DMS 273 treated with DMSO at 0.1 percent for 48 hours (cell line): ENCODE results near the gene CDKN2C.
A peak's percentile ranks its signal among the peaks of the same experiment; 100 is the strongest.
"Not testable (repeated sequence)": the region's sequence is repeated elsewhere in the genome, so short reads cannot be mapped to it uniquely, and the experiment has no call there.

Experiments used
- DNase-seq: peaks from one replicate; lab custom pipeline; 2025; lab: John Stamatoyannopoulos, UW

The CDKN2C gene

DNA sequence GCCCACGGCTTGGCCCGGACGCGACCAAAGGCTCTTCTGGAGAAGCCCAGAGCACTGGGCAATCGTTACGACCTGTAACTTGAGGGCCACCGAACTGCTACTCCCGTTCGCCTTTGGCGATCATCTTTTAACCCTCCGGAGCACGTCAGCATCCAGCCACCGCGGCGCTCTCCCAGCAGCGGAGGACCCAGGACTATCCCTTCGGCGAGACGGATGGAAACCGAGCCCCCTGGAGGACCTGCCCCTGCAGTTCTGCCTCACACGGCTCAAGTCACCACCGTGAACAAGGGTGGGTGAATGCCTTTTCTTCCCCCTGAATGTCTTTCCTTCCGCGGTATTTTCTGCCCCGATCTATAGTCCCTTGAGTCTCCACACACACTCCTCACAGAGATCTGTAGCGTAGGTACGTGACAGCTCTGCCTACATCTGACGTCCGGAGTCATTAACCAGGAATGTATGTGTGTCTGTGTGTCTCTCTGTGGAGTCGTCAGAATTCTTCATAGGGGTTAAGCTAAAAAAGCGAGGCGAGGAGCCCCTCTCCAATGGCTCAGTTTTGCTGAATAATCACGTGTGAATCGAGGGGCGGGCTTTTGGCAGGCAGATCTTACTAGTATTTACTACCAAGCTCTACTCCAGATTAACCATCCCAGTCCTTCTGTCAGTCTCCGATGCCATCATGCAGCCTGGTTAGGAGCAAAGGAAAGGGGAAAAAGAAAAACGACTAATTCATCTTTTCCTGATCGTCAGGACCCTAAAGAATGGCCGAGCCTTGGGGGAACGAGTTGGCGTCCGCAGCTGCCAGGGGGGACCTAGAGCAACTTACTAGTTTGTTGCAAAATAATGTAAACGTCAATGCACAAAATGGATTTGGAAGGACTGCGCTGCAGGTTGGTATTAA lies at the start of gene CDKN2C:
TSS of gene CDKN2C (plus strand) at position 635 of the 898 bp plus-strand sequence. CDS start at position 759, 124 bp downstream.
- DNase-seq: peak; percentile 95

DNA sequence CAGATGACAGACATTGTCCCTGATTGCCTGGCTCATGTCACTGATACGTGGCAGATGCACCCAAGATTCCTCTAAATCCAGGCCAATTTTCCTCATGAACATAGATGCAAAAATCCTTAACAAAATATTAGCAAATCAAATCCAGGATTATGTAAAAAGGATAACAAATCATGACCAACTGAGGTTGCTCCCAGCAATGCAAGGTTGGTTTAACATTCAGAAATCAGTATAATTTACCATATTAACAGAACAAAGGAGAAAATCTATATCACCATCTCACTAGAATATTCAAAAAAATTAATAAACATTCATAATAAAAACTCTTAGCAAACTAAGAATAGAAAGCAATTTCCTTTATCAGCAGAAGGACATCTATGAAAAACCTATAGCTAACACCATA lies 49.6 kb upstream of the CDKN2C start:
- no peak for DNase-seq

DNA sequence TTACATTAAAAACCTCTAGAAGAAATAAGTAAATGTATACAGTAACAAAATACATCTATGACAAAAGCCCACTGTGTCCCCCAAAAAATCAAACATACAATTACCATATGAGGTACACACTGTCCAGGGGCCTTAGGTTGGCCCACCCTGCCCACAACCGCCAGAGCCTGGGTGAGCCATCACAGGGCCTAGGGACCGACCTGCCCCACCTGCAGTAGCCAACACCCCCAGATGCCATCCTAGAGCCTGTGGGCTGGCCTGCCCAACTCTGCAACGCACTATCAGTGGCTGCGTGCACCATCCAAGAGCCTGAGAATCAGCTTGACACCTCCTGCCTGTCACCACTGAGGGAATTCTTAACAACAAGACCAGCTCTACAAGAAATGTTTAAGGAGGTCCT lies 49.0 kb upstream of the CDKN2C start:
- DNase-seq: no peak

DNA sequence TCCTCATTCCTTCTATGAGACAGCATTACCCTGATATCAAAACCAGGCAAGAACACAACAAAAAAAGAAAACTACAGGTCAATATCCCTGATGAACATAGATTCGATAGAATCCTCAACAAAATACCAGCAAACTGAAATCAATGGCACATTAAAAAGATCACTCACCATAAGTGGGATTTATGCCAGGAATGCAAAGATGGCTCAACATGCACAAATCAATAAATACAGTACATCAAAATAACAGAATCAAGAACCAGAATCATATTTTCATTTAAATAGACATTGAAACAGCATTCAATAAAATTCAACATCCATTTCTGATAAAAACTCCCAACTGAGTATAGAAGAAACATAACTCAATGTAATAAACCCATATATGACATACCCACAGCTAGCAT lies 46.5 kb upstream of the CDKN2C start:
- DNase-seq: no peak

DNA sequence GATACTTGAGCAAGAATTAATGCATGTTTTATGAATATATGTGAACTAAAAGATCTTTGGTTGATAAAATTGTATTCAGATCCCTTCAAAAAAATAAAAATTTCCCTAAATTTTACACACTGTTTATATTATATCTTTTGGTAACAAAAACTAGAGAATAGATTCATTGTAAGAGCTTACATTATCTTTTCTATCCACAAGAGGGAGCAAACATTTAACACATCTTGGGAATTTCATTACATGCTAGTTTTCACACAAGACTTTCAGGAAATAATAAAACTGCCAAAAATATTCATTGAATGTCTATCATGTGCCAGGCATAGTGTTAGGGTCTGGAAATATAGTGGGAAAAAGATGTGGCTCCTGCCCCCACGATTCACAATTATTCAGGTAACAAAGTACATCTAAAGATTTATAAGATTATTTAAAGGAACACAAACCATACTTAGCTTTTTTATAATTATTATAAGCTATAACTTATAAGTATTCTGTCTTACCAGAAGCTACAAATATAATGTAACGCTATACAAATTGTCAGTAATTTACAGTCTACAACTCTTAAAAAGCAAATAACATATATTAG lies 40.6 kb upstream of the CDKN2C start:
- DNase-seq: no peak

DNA sequence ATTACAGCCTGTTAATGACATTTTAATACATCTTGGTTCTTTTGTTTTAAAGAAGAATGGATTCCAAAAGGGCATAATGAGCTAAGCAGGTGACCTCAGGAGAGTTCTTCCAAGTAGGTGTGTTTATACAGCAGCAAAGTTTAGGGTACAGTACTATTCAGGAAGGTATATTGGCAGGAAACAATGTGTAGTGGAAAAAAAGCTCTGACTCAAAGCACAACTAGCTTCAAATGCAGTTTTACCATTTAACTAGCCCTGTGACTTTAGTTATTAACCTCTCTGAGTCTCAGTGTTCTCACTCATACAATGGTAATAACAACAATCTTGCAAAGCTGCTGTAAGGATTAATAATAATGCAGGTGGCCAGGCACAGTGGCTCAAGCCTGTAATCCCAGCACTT lies 39.9 kb upstream of the CDKN2C start:
- DNase-seq: no peak

DNA sequence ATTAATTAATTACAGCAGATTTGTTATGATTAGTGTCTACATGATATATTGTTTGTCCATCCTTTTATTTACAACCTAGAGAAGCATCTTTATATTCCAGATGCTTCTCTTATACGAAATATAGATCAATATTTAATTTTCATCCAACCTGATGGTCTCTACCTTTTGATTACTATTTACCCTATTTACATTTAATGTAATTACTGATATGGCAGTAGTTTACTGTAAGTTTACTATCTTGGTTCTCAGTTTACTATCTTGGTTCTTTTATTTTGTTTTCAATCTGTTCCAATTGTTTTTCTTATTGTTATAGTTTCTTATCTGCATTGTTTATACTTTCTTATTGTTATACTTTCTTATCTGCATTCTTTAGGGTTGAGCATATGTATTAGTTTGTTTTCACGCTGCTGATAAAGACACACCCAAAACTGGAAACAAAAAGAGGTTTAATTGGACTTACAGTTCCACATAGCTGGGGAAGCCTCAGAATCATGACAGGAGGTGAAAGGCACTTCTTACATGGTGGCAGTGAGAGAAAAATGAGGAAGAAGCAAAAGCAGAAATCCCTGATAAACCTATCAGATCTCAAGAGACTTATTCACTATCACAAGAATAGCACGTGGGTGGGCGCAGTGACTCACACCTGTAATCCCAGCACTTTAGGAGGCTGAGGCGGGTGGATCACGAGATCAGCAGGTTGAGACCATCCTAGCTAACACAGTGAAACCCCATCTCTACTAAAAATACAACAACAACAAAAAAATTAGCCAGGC lies 38.9 kb upstream of the CDKN2C start:
- DNase-seq: no peak

DNA sequence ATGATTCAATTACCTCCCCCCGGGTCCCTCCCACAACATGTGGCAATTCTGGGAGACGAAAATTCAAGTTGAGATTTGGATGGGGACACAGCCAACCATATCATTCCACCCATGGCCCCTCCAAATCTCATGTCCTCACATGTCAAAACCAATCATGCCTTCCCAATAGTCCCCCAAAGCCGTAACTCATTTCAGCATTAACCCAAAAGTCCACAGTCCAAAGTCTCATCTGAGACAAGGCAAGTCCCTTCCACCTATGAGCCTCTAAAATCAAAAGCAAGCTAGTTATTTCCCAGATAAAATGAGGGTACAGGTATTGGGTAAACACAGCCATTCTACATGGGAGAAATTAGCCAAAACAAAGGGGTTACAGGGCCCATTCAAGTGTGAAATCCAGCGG lies 38.0 kb upstream of the CDKN2C start:
- not testable (repeated sequence) for DNase-seq

DNA sequence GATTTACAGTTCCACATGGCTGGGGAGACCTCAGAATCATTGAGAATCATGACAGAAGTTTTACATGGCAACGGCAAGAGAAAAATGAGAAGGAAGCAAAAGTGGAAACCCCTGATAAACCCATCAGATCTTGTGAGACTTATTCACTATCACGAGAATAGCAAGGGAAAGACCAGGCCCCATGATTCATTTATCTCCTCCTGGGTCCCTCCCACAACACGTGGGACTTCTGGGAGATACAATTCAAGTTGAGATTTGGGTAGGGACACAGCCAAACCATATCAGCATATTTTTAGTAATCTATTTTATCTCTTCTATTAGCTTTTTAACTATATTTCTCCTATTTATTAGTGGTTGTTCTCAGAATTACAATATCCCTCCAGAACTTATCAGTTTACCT lies 36.3 kb upstream of the CDKN2C start:
- not testable (repeated sequence) for DNase-seq

DNA sequence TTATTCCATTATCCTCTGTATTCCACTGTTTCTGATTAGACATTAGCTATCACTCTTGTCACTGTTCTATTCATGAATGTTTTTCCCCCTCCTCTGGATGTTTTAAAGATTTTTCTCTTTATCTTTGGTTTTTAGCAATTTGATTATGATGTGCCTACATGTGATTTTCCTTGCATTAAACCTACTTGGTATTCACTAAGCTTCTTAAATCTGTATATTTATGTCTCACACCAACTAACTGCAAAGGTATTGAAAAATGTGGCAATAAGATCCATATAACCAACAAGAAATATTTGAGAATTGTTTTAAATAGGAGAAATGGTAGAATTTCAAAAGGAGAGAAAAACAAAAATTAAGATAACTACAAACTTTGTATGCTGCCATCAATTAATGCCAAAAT lies 35.2 kb upstream of the CDKN2C start:
- DNase-seq: no peak

DNA sequence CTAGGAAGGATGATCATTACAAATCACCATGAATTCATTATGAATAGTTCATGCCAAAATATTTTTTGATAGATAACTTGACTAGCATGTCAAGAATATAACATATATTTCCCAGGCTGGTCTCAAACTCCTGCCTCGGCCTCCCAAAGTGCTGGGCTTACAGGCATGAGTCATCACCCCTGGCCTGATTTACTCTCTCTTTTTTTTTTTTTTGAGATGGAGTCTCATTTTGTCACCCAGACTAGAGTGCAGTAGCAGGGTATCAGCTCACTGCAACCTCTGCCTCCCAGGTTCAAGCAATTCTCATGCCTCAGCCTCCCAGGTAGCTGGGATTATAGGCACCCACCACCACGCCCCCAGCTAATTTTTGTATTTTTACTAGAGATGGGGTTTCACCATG lies 34.8 kb upstream of the CDKN2C start:
- not testable (repeated sequence) for DNase-seq

DNA sequence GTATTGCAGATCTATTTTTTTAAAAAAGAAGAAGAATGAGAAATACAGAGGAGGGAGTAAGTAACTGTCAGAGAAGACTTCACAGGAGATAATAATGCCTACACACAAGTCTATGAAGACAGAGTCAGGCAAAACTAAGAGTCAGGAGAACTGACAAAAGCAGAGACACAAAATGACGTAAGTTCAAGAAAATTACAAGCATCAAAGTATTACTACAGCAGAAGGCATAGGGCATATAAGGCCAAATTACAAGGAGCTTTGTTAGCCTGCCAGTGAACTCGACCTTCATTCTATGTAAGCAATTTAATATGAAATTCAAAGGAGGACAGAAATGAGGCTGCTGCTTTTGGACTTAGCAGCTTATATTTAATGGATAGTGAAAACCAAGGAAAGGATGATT lies 33.7 kb upstream of the CDKN2C start:
- no peak for DNase-seq

DNA sequence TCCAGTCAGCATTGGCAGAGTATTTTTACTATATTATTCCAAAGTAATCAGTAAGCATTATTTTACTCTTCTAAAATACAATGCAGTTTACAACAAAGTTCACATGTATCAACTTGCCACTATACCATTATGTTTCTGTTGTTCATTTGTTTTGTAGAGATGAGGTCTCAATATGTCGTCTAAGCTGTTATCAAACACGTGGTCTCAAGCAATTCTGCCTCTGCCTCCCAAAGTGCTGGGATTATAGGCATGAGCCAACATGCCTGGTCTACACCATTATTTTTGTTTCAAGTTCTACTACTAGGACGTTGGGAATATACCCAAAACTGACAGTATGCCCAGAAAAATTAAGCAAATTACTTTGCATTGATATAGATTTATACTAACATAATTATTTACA lies 29.8 kb upstream of the CDKN2C start:
- DNase-seq: no peak

DNA sequence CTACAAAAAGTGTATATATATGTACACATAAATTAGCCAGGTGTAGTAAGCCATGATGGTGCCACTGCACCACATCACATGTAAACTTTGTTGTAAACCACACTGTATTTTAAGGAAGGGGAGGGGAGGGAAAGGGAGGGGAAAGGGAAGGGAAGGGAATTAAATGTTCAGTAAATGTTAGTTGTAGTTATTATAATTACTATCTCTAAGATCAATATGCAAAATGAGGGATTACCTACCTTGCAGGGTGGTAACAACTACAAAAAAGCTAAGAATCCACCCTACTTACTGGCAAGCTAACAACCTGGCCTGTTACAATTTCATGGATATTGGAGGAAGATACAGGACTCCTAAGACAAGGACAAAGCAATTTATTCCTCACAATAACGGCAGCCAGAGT lies 27.7 kb upstream of the CDKN2C start:
- no peak for DNase-seq

DNA sequence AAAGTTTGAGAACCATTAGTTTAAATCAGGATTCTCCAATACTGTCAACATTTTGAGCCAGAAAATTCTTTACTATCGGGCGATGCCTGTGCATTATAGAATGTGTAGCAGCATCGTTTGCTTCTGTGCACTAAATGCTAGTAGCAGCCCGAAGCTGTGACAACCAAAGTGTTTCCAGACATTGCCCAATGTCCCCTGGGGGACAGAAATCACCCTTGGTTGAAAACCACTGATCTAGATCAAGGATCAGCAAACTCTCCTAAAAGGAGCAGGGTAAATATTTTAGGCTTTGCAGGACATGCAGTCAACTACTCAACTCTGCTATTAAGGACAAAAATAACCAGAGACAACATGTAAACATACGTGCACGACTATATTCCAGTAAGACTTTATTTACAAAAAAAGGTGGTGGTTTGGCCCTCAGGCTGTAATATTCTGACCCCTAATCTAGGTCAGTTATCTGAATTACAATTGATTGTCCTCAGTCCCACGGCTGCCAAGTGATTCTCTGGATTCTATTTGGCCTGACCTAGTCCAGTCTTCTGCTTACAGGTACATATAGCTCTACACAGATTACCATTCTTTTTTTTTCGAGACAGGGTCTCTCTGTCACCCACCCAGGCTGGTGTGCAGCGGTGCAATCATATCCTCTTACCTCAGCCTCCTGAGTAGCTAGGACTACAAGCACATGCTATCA lies 20.6 kb upstream of the CDKN2C start:
- DNase-seq: no peak

DNA sequence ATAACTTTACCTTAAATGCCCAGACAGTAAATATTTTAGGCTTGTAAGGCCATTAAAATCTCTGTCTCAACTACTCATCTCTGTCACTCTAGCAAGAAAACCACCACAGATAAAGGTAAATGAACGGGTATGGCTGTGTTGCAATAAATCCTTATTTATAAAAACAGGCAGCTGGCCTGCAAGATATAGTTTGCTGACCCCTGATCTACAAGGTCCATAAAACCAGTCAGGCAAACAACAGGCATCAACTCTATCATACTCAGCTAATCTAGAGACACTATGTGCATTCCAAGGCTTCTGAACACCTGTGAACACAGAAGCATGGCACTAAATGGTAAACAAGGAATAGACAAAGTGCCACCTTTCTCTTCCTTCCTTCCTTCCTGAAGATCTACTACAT lies 19.6 kb upstream of the CDKN2C start:
- DNase-seq: no peak

DNA sequence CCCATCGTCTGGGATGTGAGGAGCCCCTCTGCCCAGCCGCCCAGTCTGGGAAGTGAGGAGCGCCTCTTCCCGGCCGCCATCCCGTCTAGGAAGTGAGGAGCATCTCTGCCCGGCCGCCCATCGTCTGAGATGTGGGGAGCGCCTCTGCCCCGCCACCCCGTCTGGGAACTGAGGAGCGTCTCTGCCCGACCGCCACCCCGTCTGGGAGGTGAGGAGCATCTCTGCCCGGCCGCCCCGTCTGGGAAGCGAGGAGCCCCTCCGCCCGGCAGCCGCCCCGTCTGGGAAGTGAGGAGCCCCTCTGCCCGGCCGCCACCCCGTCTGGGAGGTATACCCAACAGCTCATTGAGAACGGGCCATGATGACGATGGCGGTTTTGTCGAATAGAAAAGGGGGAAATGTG lies 17.5 kb upstream of the CDKN2C start:
- not testable (repeated sequence) for DNase-seq

DNA sequence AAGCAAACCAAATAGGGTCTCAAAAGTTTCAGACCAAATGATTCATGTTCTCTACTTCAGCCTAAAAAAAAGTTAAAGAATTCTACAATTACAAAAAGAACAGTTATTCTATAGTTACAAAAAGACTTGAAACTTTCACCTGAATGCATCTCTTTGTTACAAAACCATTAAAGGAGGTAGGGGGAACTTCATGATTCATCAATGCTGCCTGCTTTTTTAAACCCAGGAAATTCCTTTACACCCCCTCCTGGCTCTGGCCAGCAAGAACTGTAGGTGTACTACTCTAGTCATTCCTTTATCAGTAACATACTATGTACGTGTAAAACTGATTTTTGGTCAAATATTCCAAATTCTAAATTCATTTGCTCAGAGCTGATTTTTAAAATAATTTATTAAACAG lies 14.9 kb upstream of the CDKN2C start:
- DNase-seq: no peak

DNA sequence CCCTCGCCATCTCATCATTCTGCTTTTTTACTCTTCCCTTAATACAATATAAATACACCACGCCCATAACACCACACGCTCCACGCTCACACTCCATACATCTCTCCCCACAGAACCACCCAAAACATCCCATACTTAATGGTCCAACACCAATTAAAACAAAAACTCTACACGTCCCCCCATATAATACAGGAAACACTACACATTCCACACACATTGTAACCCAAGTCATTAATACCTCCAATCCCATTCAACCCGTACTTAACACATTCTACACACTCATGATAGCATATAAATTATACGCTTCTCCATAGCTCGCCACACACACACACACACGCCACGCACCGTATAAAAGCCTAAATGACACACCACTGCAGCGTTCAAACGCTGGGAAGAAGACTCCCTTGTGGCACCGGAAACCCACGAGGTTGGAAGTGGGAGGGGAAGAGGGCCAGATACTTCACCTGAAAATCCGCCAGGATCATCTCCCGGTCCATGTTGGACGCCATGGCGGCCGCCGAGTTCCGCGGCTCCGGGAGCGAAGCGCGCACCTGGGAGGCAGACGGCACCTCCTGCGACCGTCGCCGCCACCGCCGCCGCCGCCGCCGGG lies 10.6 kb upstream of the CDKN2C start:
- no peak for DNase-seq

DNA sequence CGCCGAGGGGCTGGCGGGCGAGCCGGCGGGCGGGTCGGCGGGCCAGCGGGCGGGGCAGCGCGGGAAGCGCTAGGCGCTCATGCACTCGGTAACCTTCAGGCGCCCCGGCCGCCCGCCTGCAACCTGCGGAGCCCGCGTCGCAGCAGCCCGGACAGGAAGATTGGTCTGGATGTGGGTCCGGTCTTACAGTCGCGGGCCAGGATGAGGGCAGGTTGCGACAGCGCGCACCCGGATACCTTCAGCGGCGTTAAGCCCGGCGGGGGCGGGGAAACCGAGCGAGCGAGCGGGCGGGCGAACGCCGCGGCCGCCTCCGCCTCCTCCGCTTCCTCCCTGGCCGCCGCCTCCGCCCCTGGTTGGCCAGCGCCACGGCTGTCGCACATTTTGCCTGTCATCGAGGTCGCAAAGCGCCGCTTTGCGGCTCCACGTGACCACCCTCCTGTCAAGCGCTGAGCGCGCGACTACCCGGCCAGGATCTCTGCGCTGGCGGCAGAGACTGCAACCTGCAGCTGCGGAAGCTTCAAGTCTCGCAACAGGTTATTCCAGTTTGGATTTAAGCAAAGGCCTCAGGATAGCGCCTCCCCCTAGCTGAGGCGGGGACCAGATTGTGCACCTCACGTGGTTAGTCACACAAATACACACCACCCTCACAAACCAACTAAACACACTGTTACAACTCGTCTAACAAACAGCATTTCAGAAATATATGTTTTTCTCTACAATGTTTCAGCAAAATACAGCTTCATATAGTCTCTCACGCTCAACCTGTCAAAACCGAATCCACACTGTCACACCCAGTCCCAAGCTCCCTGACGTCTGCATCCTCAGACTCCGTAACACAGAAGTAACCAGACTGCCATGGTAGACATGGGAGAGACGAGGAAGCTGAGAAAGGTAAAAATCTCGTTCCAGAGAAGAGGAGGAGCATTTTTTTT lies 9.9 kb upstream of the CDKN2C start, which contains the start of gene FAF1:
TSS of gene FAF1 (minus strand) at position 355 of the 932 bp plus-strand sequence. CDS start 456 bp downstream, outside the sequence.
- peak; percentile 95 for DNase-seq

DNA sequence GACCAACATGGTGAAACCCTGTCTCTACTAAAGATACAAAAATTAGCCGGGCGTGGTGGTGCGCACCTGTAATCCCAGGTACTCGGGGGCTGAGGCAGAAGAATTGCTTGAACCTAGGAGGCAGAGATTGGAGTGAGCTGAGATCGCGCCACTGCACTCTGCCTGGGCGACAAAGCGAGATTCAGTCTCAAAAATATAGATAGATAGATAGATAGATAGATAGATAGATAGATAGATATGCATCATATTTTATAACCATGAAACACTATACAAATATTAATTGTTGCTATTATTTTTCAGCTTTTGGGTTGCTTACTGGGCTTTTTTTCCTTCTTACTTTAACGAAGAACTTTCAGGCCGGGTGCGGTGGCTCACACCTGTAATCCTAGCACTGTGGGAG lies 5.2 kb upstream of the CDKN2C start:
- DNase-seq: no peak
